Duodenal mucosa (tissue), 2 donors: ENCODE data around the gene CXCR5.

ENCODE experiments used
- H3K27ac ChIP-seq: one replicate; pipeline ENCODE4 v1.7.0; 2013; ENCODE audit warnings: low read depth, low read length
- H3K27me3 ChIP-seq, 2 donors: one replicate each; pipeline ENCODE4 v1.7.0; 2013; ENCODE audit warnings: low read length in 2 of 2, control low read depth in 1 of 2; ENCODE audit not compliant: insufficient read depth in 2 of 2, control insufficient read depth in 1 of 2
- H3K36me3 ChIP-seq, 2 donors: one replicate each; pipeline ENCODE4 v1.7.0; 2013; ENCODE audit warnings: low read length in 2 of 2, control low read depth in 1 of 2; ENCODE audit not compliant: insufficient read depth in 2 of 2, control insufficient read depth in 1 of 2
- H3K4me1 ChIP-seq, 2 donors: one replicate each; pipeline ENCODE4 v1.7.0; 2013; ENCODE audit warnings: low read length in 2 of 2, control low read depth in 1 of 2; ENCODE audit not compliant: insufficient read depth in 2 of 2, control insufficient read depth in 1 of 2
- H3K4me3 ChIP-seq, 2 donors: one replicate each; pipeline ENCODE4 v1.7.0; 2013; ENCODE audit warnings: low read length in 2 of 2, low read depth in 1 of 2
- H3K9ac ChIP-seq, 2 donors: one replicate each; pipeline ENCODE4 v1.7.0; 2013; ENCODE audit warnings: low read length in 2 of 2, low read depth in 1 of 2
- H3K9me3 ChIP-seq, 2 donors: one replicate each; pipeline ENCODE4 v1.7.0; 2013; ENCODE audit warnings: low read length in 2 of 2, control low read depth in 1 of 2; ENCODE audit not compliant: control insufficient read depth in 1 of 2

Gene CXCR5

DNA sequence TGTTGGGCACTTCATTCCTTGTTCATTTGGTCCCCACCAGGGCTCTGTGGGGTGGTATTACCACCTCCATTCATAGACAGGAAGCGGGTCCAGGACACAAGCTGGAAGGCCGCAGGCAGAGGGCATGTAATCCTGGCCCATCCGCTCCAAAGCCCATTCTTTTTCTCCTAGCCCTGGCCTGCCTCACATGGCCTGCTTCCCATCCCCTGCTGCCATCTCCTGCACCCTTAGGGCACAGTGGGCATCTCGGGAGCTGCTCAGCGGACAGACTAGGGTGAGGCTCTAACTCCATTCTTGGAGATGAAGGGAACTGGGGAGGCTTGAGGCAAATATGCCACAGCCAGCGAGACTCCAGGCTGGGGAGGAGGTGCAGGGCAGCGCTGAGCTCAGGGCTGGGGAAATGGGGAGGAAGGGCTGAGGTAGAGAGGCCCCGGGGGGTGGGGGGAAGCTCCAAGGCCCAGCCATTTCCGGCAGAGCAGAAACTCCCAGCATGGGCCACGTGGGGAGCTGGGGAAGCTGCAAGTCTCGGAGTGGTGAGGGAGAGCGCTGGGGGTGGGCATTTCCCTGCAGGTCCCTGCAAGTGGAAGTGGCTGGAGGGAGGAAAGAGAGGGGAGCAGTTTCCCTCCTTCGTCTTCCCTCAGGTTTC, 56.4 kb downstream of the CXCR5 start:
- Histone ChIP-seq H3K4me3 (no peak overlapping the region), H3K9me3 (no peaks in the 10 kb centered on the region), H3K36me3 (no peaks in the 10 kb centered on the region), H3K9ac (no peak overlapping the region), H3K4me1 (peaks cover 0 to 7% of the 10 kb centered on the region in 2 donors), H3K27me3 (peaks cover 0 to 4% of the 10 kb centered on the region in 2 donors), H3K27ac (no peak overlapping the region)

DNA sequence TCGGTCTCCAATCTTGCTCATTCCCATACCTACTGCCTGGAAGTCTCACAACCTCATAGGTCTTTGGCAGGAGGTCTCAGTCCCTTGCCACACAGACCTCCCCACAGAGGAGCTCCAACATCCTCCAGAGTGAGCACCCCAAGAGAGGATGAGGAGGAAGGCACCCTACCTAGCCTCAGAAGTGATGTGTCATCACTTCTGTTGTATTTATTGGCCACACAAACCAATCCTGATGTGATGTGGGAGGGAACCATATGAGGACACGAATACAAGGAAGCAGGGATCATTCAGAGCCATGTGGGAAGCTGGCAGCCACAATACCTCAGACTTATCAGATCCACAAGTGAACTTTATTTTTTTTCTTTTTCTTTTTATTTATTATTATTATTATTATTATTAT, 63.4 kb downstream of the CXCR5 start:
- no peak overlapping the region for H3K9ac ChIP-seq
- H3K27me3 ChIP-seq = no peaks in the 10 kb centered on the region
- no peak overlapping the region for H3K27ac ChIP-seq
- H3K4me3 ChIP-seq = no peak overlapping the region
- H3K36me3 ChIP-seq = no peaks in the 10 kb centered on the region
- H3K4me1 ChIP-seq = no peaks in the 10 kb centered on the region
- H3K9me3 ChIP-seq = no peaks in the 10 kb centered on the region
